Adrenal gland (tissue), 12 donors: ENCODE measurements around the gene OPRM1. TPM values are rescaled to one million over a fixed set of nuclear protein-coding genes. Genes with fewer than 3 reads are reported as not detected.
"Not testable (repeated sequence)": the region's sequence is repeated elsewhere in the genome, so short reads cannot be mapped to it uniquely, and the experiment has no call there.

Source experiments
- DNase-seq, 7 donors: peaks; one replicate each; pipeline ENCODE4 v3.0.0-alpha.2; 2019 to 2020
- H3K27ac ChIP-seq, 5 donors: fragments of 200-600 bp; sonication (generic) in 4 of 5; 1 replicate in 3 of 5; 2 replicates in 2 of 5; pipeline versions ENCODE4 v1.5.1 to v1.8.0; 2016 to 2020; ENCODE audit warnings: mild to moderate bottlenecking in 1 of 5
- H3K27me3 ChIP-seq: fragments of 200-600 bp; 2 replicates; pipeline ENCODE4 v1.8.0; 2021
- H3K36me3 ChIP-seq, 2 donors: fragments of 200-600 bp; replicated peaks in 1 of 2; 1 replicate in 1 of 2; 2 replicates in 1 of 2; pipeline versions ENCODE4 v1.5.1 to v1.8.0; 2018 to 2022
- H3K4me1 ChIP-seq, 2 donors: fragments of 200-600 bp; replicated peaks in 1 of 2; 1 replicate in 1 of 2; 2 replicates in 1 of 2; pipeline versions ENCODE4 v1.5.1 to v1.8.0; 2018 to 2021
- H3K4me3 ChIP-seq, 4 donors: fragments of 200-600 bp; sonication (generic) in 3 of 4; one replicate each; pipeline ENCODE4 v1.5.1; 2016 to 2018
- H3K9me3 ChIP-seq, 3 donors: fragments of 200-600 bp; sonication (generic) in 1 of 3; replicated peaks in 1 of 3; 1 replicate in 2 of 3; 2 replicates in 1 of 3; pipeline versions ENCODE4 v1.5.1 to v1.8.0; 2016 to 2021
- POLR2A ChIP-seq, 2 donors: fragments of 450-650 bp; IDR thresholded peaks; one replicate each; pipeline ENCODE4 v1.6.1; 2017; ENCODE audit warnings: antibody characterized with exemption in 2 of 2, mild to moderate bottlenecking in 2 of 2, moderate library complexity in 1 of 2
- WGBS, 4 donors: extraction: QIAGEN DNeasy Blood & Tissue Kit in 2 of 4; methylation state at CpG; one replicate each; pipeline versions ENCODE4 v1.1.5 to v1.1.7; 2013 to 2017; 5-methylcytosine and 5-hydroxymethylcytosine counted together
- intact Hi-C, 2 donors: fragments of 100-400 bp; cut with DNase I; formaldehyde crosslinking; loops; one replicate each; pipeline versions ENCODE4 v1.14.1 to v1.15.0; 2022 to 2023
- polyA plus RNA-seq, 3 donors: library from polyadenylated mRNA; stranded (reverse); fragments of 200-250 nt in 2 of 3; fragments of 350-450 nt in 1 of 3; fragmentation: Illumina TruSeq in 1 of 3; extraction: RNeasy Lipid Tissue Mini Kit (QIAGEN cat#74804) in 1 of 3; gene quantifications; one replicate each; pipeline ENCODE4 v1.2.3, GENCODE V29; 2013 to 2014
- total RNA-seq, 9 donors: library from RNA; depleted of rRNA in 4 of 9; stranded (reverse); fragments of >200 nt in 4 of 9; fragments of 120-200 nt in 1 of 9; fragmentation: NEBNext Ultra II Directional in 1 of 9; extraction: Animal tissue kit (Norgen Biotek cat#: 25700) in 1 of 9; gene quantifications; one replicate each; pipeline versions ENCODE4 v1.1.0 to v1.2.4, GENCODE V29; 2013 to 2023
- TF ChIP-seq, protein P1 (sequence below), 6 experiments: fragments of 450-650 bp in 4 of 6; fragments of 200-600 bp in 2 of 6; sonication (generic) in 1 of 6; IDR thresholded peaks; 1 replicate in 5 of 6; 2 replicates in 1 of 6; pipeline versions ENCODE4 v1.5.1 to v1.8.0; 2016 to 2021; ENCODE audit warnings: antibody characterized with exemption in 6 of 6, mild to moderate bottlenecking in 2 of 6, moderate library complexity in 1 of 6
- donor health status: healthy with polysubstance abuse.
- donor health status: Bipolar disorder and iron deficiency.
- donor health status: DM: yes; HTN: yes; CAD: no.
- donor health status: DM: no; HTN: no; CAD: no.
- donor health status: DM: no; HTN: no; CAD: no.
- donor health status: DM: yes; HTN: yes; CAD: no.

Gene OPRM1
- total and polyA plus RNA-seq, 12 donors, result 0.19 to 3.5 (median 1.0) TPM; not detected in 4

DNA sequence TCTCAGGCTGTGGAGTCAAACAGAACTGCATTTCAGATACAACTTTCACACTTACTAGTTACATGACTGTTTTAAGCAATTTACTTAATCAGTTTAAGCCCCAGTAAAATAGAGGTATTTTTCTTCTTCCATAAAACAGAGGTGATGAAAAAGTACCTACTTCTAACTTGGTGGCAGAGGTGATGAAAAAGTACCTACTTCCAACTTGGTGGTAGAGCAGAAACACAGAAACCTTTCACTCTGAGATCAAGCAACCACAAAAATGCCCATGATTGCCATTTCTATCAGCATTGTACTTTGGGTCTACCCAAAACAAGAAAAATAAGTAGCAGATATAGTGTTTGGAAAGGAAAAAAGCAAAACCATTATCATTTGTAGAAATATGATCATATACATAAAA, 148.7 kb downstream of the OPRM1 start:
- H3K36me3 ChIP-seq, result no peaks in the 10 kb centered on the region
- intact Hi-C loops, result no loop called here
- H3K27ac ChIP-seq, result no peak overlapping the region
- no peak overlapping the region for H3K4me3 ChIP-seq
- no peaks in the 10 kb centered on the region for H3K9me3 ChIP-seq
- no peak for TF ChIP-seq POLR2A (IDR thresholded peaks at IDR 0.05)
- TF ChIP-seq, protein P1, sequence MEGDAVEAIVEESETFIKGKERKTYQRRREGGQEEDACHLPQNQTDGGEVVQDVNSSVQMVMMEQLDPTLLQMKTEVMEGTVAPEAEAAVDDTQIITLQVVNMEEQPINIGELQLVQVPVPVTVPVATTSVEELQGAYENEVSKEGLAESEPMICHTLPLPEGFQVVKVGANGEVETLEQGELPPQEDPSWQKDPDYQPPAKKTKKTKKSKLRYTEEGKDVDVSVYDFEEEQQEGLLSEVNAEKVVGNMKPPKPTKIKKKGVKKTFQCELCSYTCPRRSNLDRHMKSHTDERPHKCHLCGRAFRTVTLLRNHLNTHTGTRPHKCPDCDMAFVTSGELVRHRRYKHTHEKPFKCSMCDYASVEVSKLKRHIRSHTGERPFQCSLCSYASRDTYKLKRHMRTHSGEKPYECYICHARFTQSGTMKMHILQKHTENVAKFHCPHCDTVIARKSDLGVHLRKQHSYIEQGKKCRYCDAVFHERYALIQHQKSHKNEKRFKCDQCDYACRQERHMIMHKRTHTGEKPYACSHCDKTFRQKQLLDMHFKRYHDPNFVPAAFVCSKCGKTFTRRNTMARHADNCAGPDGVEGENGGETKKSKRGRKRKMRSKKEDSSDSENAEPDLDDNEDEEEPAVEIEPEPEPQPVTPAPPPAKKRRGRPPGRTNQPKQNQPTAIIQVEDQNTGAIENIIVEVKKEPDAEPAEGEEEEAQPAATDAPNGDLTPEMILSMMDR (IDR thresholded peaks at IDR 0.05), result no peak
- no peaks in the 10 kb centered on the region for H3K4me1 ChIP-seq
- DNase-seq, result no peak
- H3K27me3 ChIP-seq, result no peaks in the 10 kb centered on the region

DNA sequence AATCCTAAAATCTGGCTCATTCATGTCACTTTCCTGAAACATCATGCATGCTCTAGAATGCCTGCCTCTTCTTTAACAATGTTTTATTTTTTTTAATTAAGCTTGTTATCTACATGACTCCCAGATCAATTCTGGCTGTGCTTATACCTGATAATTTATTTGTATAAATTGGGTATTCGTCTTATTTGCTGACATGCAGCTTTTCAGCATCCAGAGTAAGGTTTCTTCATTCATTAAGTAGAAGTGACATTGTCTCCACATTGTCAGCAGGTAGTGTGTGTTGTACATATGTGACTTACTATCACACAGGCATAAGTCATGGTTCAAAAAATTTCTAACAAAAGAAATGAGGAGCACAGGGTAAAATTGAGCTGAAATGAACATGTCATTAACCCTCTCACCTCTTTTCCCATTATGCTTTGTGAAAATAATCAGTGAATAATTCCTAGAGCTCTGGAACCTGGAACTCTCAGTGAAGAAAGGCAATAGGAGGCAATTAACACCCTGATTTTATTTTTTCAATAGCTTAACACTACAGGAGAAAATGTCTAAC, 157.4 kb downstream of the OPRM1 start:
- H3K9me3 ChIP-seq, result no peaks in the 10 kb centered on the region
- no peaks in the 10 kb centered on the region for H3K36me3 ChIP-seq
- TF ChIP-seq, protein P1 (IDR thresholded peaks at IDR 0.05), result no peak
- DNase-seq, result no peak
- no peak overlapping the region for H3K27ac ChIP-seq
- intact Hi-C loops, result no loop called here
- no peak overlapping the region for H3K4me3 ChIP-seq
- WGBS, 4 donors, result 66 to 82% (median 76%) methylated on average over 1 of the region's 1 CpG
- peaks cover 0 to 10% of the 10 kb centered on the region in 2 donors for H3K4me1 ChIP-seq
- H3K27me3 ChIP-seq, result no peaks in the 10 kb centered on the region

DNA sequence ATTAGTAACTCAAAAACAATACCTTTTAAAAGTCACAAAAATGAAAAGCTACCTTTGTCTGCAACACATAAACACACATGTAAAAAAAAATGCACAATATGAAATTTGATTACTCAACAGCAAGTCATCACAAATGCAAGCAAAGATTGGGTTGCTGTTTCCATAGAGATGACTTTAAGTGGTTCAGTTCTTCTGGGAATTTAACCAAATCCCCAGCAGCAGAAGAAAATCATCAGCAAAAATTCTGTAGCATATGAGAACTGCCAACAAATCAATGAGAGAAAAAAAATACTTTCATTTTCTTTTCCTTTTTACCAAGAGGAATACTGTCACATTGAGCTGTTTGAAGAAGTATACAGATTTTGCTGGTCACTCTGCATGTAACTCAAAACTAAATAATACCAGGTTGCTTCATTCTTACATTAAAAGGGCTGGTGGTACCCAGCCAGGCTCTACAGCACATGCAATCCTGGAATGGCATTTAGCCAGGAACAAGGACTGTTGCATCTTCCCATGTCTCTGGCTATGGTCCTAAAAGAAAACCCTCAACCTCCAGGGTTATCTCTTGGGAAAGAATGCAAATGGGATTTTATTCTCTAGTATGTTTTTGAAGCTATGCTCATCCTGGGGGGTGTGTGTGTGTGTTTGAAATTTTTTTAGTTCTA, 158.3 kb downstream of the OPRM1 start:
- H3K4me3 ChIP-seq, result no peak overlapping the region
- TF ChIP-seq POLR2A (IDR thresholded peaks at IDR 0.05), result no peak
- TF ChIP-seq, protein P1 (IDR thresholded peaks at IDR 0.05), result no peak
- no peaks in the 10 kb centered on the region for H3K36me3 ChIP-seq
- no peaks in the 10 kb centered on the region for H3K9me3 ChIP-seq
- H3K27ac ChIP-seq, result no peak overlapping the region
- no peak for DNase-seq
- H3K4me1 ChIP-seq, result peaks cover 0 to 10% of the 10 kb centered on the region in 2 donors
- no peaks in the 10 kb centered on the region for H3K27me3 ChIP-seq
- intact Hi-C loops, result no loop called here

DNA sequence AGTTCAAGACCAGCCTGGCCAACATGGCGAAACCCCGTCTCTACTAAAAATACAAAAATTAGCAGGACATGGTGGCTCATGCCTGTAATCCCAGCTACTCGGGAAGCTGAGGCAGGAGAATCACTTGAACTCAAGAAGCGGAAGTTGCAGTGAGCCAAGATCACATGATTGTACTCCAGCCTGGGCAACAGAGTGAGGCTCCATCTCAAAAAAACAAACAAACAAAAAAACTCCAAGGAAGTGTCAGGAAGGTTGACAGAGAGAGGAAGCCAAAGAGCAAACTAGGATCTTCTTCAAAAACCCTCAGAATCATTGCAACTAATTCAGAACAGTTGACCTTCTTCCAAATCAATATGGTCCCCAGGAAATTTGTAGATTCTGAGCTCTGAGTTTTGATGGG, 162.6 kb downstream of the OPRM1 start:
- peak in 1 of 7 donors; percentile 22 for DNase-seq
- WGBS, 4 donors, result 72 to 91% (median 82%) methylated on average over 4 of the region's 4 CpGs
- H3K4me3 ChIP-seq, H3K36me3 ChIP-seq, H3K27me3 ChIP-seq, H3K27ac ChIP-seq, H3K9me3 ChIP-seq, intact Hi-C loops: not testable (repeated sequence)
- H3K4me1 ChIP-seq, result peaks cover 0 to 10% of the 10 kb centered on the region in 2 donors

DNA sequence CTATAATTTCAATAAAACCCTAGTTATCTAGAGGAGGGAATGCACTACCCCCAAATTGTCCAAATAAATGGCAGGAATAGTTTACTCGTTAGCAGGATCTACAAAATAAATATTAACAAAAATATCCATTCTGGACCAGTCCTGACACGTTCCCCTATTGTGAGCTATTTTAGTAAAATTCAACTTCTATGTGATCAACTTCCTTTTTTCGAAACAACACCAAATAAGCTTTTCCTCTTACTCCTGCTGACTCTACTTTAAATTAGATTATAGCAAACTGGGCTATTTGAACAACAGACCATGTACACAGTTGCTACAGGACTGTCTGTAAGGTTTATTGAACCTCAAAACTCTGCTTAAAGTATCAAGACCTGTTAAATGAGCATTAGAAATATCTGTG, 163.3 kb downstream of the OPRM1 start:
- Histone ChIP-seq H3K9me3 (no peaks in the 10 kb centered on the region), H3K27me3 (no peaks in the 10 kb centered on the region), H3K4me3 (no peak overlapping the region), H3K4me1 (peaks cover 0 to 4% of the 10 kb centered on the region in 2 donors), H3K36me3 (no peaks in the 10 kb centered on the region), H3K27ac (no peak overlapping the region)
- 63 to 67% (median 66%) methylated on average over 3 of the region's 3 CpGs for WGBS, 4 donors
- TF ChIP-seq, protein P1 (IDR thresholded peaks at IDR 0.05), result no peak
- TF ChIP-seq POLR2A (IDR thresholded peaks at IDR 0.05), result no peak
- no peak for DNase-seq
- intact Hi-C loops, result no loop called here
